T-helper 1 cell treated with Interleukin-12 subunit alpha and Interleukin-12 subunit beta and Interleukin-4 antibody, amounts not matched to agents 30 ng/mL and 1 ng/mL, for 36 hours (primary cell): ENCODE results near the gene POTEF. TPM values are rescaled to one million over a fixed set of nuclear protein-coding genes. Genes with fewer than 3 reads are reported as not detected.
"Not testable (repeated sequence)": the region's sequence is repeated elsewhere in the genome, so short reads cannot be mapped to it uniquely, and the experiment has no call there.

Source experiments
- intact Hi-C: fragments of 100-400 bp; cut with micrococcal nuclease; formaldehyde crosslinking; loops from one replicate; pipeline ENCODE4 v1.15.1; 2024
- total RNA-seq: library from RNA; stranded (reverse); gene quantifications from 2 replicates; pipeline ENCODE4 v1.2.3, GENCODE V29; 2022

Gene POTEF
- total RNA-seq, 1 donor from 2014 or later, result not detected

DNA sequence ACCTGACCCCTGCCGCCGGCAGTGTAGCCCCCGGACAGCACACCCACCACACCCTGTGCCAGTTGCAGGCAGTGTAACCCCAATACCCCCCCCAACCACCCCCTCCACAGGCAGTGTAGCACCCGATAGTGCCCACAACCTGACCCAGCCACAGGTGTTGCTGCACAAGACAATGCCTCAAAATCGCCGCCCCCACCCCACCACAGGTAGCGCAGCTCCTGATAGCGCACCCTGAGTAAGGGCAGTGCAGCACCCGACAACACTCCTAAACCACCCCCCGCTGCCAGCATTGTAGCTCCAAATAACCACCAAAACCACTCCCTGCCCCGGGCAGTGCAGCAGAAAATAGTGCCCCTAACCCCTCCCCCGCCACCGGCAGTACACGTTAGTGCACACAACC, 558 bp downstream of the POTEF start:
- intact Hi-C loops, result not testable (repeated sequence)

DNA sequence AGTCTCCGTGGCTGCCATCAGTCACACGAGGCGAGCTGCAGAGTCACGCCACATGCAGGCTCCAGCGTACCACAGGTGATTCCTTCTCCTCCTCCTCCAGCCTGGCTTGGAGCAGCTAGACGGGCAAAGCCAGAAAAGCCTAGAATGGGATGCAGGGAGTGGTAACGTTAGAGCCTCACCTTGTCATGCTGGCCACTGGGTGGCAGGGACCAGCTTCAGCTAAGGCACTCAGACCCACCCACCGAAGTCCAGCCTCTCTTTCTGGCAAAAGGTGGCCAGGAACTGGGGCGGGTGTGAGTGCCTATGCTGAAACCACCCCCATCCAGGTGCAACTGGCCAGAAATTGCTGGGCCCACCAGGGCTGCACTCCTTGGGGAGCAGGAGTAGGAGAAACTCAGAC, 1.3 kb downstream of the POTEF start:
- intact Hi-C loops, result not testable (repeated sequence)

DNA sequence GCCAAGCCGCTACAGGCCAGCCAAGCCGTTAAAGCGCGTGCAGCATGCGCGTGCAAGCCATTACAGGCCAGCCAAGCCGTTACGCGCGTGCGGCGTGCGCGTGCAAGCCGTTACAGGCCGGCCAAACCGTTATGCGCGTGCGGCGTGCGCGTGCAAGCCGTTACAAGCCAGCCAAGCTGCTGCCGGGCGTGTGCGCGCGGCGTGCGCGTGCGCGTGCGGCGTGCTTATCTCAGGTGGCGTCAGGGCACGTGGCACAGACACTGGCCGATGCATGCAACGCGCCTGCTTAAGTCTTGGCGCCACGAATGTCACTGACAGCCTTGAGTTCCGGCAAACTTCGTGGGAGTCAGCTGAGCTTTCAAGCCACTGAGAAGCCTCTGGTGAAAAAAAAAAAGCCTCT, 8.1 kb downstream of the POTEF start:
- intact Hi-C loops, result not testable (repeated sequence)

DNA sequence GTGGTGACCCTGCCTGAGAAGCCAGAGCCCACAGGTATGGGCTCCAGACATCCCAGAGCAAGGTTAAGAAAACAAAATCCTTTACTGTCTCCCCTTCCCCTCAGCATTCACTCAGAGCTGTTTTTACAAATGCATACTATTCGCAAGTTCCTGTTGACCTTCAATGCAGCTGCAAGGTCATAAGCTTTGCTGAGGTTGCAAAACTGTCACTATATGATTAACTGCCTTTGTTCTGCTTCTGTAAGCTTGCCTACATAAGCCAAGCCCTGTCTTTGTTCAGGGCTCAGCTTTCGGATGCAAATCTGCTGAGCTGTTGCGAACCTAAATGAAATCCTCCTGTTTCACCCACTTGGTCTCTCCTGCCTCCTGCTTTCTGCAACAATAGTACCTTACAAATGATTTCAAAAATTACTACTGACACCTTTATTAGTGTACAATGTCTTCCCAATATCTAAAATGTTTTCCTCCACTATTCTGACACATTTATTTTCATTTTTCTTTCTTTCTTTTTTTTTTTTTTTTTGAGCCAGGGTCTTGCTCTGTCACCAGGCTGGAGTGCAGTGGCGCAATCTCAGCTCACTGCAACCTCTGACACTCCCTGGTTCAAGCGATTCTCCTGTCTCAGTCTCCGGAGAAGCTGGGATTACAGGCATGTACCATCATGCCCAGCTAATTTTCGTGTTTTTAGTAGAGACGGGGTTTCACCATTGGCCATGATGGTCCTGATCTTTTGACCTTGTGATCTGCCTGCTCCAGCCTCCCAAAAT, 26.2 kb downstream of the POTEF start:
- intact Hi-C loops, result not testable (repeated sequence)

DNA sequence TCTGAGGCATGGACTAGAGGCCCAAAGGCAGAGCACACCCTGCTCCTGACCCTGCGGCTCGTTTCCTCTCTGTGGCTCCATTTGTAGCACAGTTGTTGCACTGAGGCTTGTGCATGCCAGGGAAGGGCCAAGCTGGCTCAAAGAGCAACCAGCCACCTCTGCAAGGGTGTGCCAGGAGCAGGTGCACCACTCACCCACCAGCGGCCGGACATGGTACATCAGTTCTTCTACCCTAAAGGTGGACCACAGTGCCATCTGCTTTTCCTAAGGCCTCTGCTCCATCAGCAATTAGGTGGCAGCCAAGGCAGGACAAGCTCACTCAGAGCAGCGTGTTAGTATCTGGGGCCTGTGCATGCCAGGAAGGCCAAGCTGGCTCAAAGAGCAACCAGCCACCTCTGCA, 66.4 kb downstream of the POTEF start:
- intact Hi-C loops, result not testable (repeated sequence)

DNA sequence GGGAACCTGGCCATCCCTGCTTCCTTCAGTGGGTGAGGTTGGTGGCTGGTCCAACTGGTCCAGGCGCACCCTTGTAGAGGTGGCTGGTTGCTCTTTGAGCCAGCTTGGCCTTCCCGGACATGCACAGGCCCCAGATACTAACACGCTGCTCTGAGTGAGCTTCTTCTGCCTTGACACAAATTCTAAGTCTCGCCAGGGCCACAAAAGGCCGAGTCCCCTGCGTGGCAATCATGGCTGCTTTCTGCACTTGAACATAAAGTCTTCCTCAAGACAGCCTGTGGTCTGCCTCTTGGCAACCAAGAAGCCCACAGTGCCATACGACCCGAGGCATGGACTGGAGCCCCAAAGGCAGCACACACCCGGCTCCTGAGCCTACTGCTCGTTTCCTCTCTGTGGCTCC, 69.0 kb downstream of the POTEF start:
- intact Hi-C loops, result not testable (repeated sequence)

DNA sequence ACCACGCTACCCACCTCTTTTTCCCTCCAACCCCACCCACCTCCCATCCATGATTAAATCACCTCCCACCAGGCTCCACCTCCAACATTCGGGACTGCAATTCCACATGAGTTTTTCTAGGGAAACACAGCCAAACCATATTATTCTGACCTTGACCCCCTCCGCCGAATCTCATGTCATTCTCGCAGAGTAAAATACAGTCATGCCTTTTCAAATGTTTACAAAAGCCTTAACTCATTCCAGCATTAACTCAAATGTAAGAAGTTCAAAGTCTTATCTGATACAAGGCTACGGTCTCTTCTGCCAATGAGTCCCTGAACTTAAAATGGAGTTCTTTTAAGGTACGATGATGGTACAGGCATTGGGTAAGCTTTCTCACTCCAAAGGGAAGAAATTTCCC, 72.7 kb downstream of the POTEF start:
- intact Hi-C loops, result not testable (repeated sequence)

DNA sequence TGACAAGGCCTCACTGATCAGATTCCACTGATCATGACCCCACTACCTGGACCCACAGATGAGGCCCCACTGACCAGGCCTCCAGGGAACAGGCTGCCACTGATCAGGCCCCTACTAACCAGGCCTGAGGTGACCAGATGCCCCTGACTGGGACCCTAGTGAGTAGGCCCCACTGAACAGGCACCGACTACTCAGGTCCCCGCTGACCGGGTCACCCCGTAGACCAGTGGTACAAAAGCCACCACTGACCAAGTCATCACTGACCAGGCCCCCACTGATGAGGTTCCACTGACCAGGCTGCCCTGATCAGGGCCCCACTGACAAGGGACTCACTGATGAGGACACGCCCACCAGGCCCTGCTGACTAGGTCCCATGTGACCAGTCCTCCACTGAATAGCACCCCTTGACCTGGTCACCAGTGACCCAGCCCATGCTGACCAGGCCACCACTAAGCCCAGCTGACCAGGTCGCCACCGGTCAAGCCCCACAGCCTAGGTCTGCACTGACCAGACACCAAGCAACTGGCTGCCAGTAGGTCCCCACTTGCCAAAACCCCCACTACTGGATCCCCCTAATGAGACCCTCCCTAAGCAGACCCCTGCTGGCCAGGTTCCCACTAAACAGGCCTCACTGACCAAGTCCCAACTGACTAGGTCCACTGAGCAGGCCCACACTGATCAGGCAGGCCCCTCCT, 75.7 kb downstream of the POTEF start:
- intact Hi-C loops, result not testable (repeated sequence)

DNA sequence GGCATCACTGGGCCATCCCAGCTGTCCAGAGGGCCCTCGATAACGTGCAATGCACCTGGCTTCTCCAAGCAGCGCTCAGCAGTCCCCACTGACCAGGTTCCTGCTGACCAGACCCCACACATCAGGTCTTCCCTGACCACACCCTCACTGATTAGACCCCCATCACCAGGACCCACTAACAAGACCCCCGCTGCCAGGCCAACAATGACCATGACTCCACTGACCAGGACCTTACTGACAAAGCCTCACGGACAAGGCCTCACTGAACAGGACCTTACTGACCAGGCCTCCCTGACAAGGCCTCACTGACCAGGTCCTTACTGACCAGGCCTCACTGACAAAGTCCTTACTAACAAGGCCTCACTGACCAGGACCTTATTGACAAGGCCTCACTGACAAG, 76.6 kb downstream of the POTEF start:
- intact Hi-C loops, result not testable (repeated sequence)

DNA sequence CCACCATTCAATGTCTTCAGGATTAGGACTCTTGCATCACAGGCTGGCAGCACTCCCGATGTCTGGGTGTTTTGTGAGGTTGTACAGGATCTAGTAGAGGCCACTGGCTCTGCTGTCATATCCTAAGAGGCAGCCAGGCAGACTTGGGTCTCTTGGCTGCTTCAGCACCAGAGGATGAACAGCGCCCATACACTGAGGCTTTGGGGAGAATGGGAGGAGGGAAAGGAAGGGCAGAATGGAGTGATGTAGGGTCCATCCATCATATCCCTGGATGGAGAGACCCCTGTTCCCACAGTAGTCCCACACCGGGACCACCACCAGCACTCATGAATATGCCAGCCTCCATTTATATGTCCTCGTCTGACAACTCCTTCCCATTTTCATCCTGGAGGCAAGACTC, 80.6 kb downstream of the POTEF start:
- intact Hi-C loops, result not testable (repeated sequence)

DNA sequence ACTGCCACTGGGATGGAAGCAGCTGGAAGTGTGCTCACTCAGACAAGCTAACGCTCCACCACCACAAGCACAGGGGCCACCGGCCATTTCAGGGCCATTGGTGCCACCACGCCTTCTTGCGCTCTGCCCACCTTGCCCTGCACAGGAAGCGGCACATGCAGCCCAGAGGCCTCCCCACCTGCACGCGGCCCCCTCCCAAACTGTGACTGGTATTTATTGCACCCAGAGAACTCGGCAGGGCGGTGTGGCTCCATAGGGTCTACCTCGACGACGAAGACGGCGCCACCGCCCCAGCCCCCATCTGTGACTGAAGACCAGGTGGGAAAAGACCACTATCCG, 90.8 kb downstream of the POTEF start:
- intact Hi-C loops, result not testable (repeated sequence)

DNA sequence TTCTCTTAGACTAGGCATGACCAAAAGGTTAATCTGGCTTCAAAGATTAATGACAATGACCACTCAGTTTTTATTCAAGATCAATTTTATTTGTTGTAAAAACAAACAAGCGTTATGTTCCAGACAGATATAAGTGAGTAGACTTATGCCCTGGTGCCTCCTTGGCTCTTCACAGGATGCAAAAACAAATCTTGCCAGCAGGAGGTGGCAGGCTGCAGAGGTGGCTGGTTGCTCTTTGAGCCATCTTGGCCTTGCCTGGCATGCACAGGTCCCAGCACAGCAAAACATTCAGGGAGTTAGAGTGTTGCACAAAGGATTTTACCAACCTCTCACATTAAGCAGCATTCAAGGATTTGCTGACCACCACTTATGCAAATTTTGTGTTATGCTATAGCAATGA, 103.1 kb downstream of the POTEF start:
- intact Hi-C loops, result loop anchor here (2.0 kb wide), 1 partner anchor 307 kb away; no protein-coding TSS in a partner anchor

Other genes with a start within 250 kb of the POTEF start
- not detected in 2 replicates for gene RAB6C, start 149.6 kb downstream of the POTEF start, total RNA-seq
- gene CCDC74B, start 15.9 kb upstream of the POTEF start, total RNA-seq, result 1.5 and 1.7 TPM in 2 replicates
- 70.9 and 72.7 TPM in 2 replicates for gene SMPD4, start 52.4 kb upstream of the POTEF start, total RNA-seq
- 290 and 302 TPM in 2 replicates for gene MZT2B, start 53.0 kb upstream of the POTEF start, total RNA-seq
- not detected in 2 replicates for gene TUBA3E, start 69.2 kb upstream of the POTEF start, total RNA-seq
- gene IMP4, start 213.7 kb upstream of the POTEF start, total RNA-seq, result 79.3 and 86.2 TPM in 2 replicates
- gene PTPN18, start 226.8 kb upstream of the POTEF start, total RNA-seq, result 86.2 and 87.0 TPM in 2 replicates